Fibroblast of lung (primary cell): ENCODE measurements around the gene TUBGCP3. TPM values are rescaled to one million over a fixed set of nuclear protein-coding genes. Genes with fewer than 3 reads are reported as not detected.

Experiments
- DNase-seq, 2 donors: peaks; one replicate each; pipeline versions ENCODE4 v3.0.0 to v3.0.0-alpha.2; 2010; ENCODE audit warnings: low read depth in 2 of 2
- H2AFZ ChIP-seq: 2 replicates; pipeline ENCODE4 v1.5.1; 2012; ENCODE audit warnings: low read length, control low read depth, inconsistent platforms
- H3K27ac ChIP-seq: 2 replicates; pipeline ENCODE4 v1.5.1; 2011; ENCODE audit warnings: low read length, control low read depth; ENCODE audit not compliant: insufficient read depth
- H3K27me3 ChIP-seq: 2 replicates; pipeline ENCODE4 v1.5.1; 2011; ENCODE audit warnings: mild to moderate bottlenecking, low read length; ENCODE audit not compliant: control insufficient read depth, insufficient read depth
- H3K36me3 ChIP-seq: 2 replicates; pipeline ENCODE4 v1.5.1; 2011; ENCODE audit warnings: low read length; ENCODE audit not compliant: control insufficient read depth, insufficient read depth
- H3K4me1 ChIP-seq: 2 replicates; pipeline ENCODE4 v1.5.1; 2011; ENCODE audit warnings: low read length; ENCODE audit not compliant: control insufficient read depth, insufficient read depth; ENCODE audit errors: extremely low read depth
- H3K4me2 ChIP-seq: 2 replicates; pipeline ENCODE4 v1.5.1; 2011; ENCODE audit warnings: low read length, control low read depth; ENCODE audit not compliant: insufficient read depth; ENCODE audit errors: extremely low read depth
- H3K4me3 ChIP-seq, 4 experiments: fragments of 200-600 bp in 1 of 4; sonication (generic) in 1 of 4; replicated peaks in 1 of 4; 2 replicates each; pipeline ENCODE4 v1.5.1; 2011 to 2016; ENCODE audit warnings: low read length in 4 of 4, low read depth in 3 of 4, mild to moderate bottlenecking in 3 of 4, control low read depth in 2 of 4, inconsistent platforms in 1 of 4, mixed read lengths in 1 of 4; ENCODE audit not compliant: insufficient read depth in 1 of 4; ENCODE audit errors: control extremely low read depth in 1 of 4
- H3K79me2 ChIP-seq: 2 replicates; pipeline ENCODE4 v1.5.1; 2012; ENCODE audit warnings: mild to moderate bottlenecking, low read length, inconsistent platforms; ENCODE audit not compliant: control insufficient read depth, insufficient read depth
- H3K9ac ChIP-seq: 2 replicates; pipeline ENCODE4 v1.5.1; 2011; ENCODE audit warnings: mild to moderate bottlenecking, low read length, control low read depth; ENCODE audit not compliant: insufficient read depth
- H3K9me3 ChIP-seq: 2 replicates; pipeline ENCODE4 v1.5.1; 2012; ENCODE audit warnings: low read depth, low read length; ENCODE audit not compliant: control insufficient read depth, insufficient read depth
- H4K20me1 ChIP-seq: 2 replicates; pipeline ENCODE4 v1.5.1; 2011; ENCODE audit warnings: low read length; ENCODE audit not compliant: control insufficient read depth, insufficient read depth; ENCODE audit errors: extremely low read depth
- EZH2 ChIP-seq: IDR thresholded peaks from 2 replicates; pipeline ENCODE4 v1.5.1; 2012; ENCODE audit warnings: low read length, control low read depth, mild to moderate bottlenecking; ENCODE audit errors: missing control alignments
- polyA plus RNA-seq, 2 donors: library from polyadenylated mRNA; depleted of rRNA in 1 of 2; stranded (reverse) in 1 of 2; unstranded in 1 of 2; fragments of >200 nt; gene quantifications; 2 replicates each; pipeline ENCODE4 v1.2.1, GENCODE V29; 2011 to 2012; ENCODE audit warnings: missing spikeins in 1 of 2
- total RNA-seq: library from RNA; depleted of rRNA; stranded (reverse); fragments of >200 nt; gene quantifications from 2 replicates; pipeline ENCODE4 v1.2.1, GENCODE V29; 2014
- TF ChIP-seq, protein P1 (sequence below), 2 donors: IDR thresholded peaks in 1 of 2; conservative IDR thresholded peaks in 1 of 2; 1 replicate in 1 of 2; 2 replicates in 1 of 2; pipeline ENCODE4 v1.5.1; 2011 to 2012; ENCODE audit warnings: low read length in 2 of 2, control low read depth in 1 of 2, inconsistent platforms in 1 of 2, low read depth in 1 of 2, mild to moderate bottlenecking in 1 of 2

Gene TUBGCP3
- total and polyA plus RNA-seq, 2 donors (not counting 1 experiment from before 2014, with no cell fraction given), result 14.5 to 17.2 TPM

GRCh38 chr13:112562786-112563383 is 25.1 kb downstream of the TUBGCP3 start:
- no peaks in the 10 kb centered on the region for H4K20me1 ChIP-seq
- no peak overlapping the region for H3K4me2 ChIP-seq
- no peak for DNase-seq
- H3K4me1 ChIP-seq, result peaks cover 6% of the 10 kb centered on the region
- H3K9me3 ChIP-seq, result no peaks in the 10 kb centered on the region
- no peak overlapping the region for H3K9ac ChIP-seq
- no peak overlapping the region for H3K27ac ChIP-seq
- H3K79me2 ChIP-seq, result peaks cover 25% of the 10 kb centered on the region
- H3K36me3 ChIP-seq, result peaks cover 6% of the 10 kb centered on the region
- TF ChIP-seq, protein P1, sequence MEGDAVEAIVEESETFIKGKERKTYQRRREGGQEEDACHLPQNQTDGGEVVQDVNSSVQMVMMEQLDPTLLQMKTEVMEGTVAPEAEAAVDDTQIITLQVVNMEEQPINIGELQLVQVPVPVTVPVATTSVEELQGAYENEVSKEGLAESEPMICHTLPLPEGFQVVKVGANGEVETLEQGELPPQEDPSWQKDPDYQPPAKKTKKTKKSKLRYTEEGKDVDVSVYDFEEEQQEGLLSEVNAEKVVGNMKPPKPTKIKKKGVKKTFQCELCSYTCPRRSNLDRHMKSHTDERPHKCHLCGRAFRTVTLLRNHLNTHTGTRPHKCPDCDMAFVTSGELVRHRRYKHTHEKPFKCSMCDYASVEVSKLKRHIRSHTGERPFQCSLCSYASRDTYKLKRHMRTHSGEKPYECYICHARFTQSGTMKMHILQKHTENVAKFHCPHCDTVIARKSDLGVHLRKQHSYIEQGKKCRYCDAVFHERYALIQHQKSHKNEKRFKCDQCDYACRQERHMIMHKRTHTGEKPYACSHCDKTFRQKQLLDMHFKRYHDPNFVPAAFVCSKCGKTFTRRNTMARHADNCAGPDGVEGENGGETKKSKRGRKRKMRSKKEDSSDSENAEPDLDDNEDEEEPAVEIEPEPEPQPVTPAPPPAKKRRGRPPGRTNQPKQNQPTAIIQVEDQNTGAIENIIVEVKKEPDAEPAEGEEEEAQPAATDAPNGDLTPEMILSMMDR (conservative IDR thresholded peaks at IDR 0.05 in 1 of 2, IDR thresholded peaks at IDR 0.05 in 1 of 2; ENCODE audit: low read depth in 1 of 2, low read length in 2 of 2), result no peak
- TF ChIP-seq EZH2, result no peak
- no peaks in the 10 kb centered on the region for H3K27me3 ChIP-seq
- H2AFZ ChIP-seq, result no peak overlapping the region
- no peak overlapping the region for H3K4me3 ChIP-seq

- TF ChIP-seq, protein P1 (conservative IDR thresholded peaks at IDR 0.05 in 1 of 2, IDR thresholded peaks at IDR 0.05 in 1 of 2; ENCODE audit: low read depth in 1 of 2, low read length in 2 of 2), result no peak
- no peak for TF ChIP-seq EZH2
- peaks cover 7% of the 10 kb centered on the region for H3K36me3 ChIP-seq
- no peaks in the 10 kb centered on the region for H3K9me3 ChIP-seq
- no peak overlapping the region for H3K9ac ChIP-seq
- peaks cover 3% of the 10 kb centered on the region for H3K4me1 ChIP-seq
- no peak overlapping the region for H3K4me3 ChIP-seq
- no peaks in the 10 kb centered on the region for H3K27me3 ChIP-seq
- no peak overlapping the region for H2AFZ ChIP-seq
- DNase-seq, result no peak
- no peaks in the 10 kb centered on the region for H4K20me1 ChIP-seq
- no peak overlapping the region for H3K4me2 ChIP-seq
- H3K27ac ChIP-seq, result no peak overlapping the region
- H3K79me2 ChIP-seq, result peaks cover 23% of the 10 kb centered on the region
Observed at GRCh38 chr13:112562254-112562653, 25.7 kb downstream of the TUBGCP3 start.

GRCh38 chr13:112561478-112561877 is 26.5 kb downstream of the TUBGCP3 start:
- no peak for DNase-seq
- Histone ChIP-seq H3K27ac (no peak overlapping the region), H3K36me3 (peaks cover 7% of the 10 kb centered on the region), H3K4me1 (no peaks in the 10 kb centered on the region), H2AFZ (no peak overlapping the region), H4K20me1 (no peaks in the 10 kb centered on the region), H3K27me3 (no peaks in the 10 kb centered on the region), H3K9me3 (no peaks in the 10 kb centered on the region), H3K79me2 (peaks cover 23% of the 10 kb centered on the region), H3K9ac (no peak overlapping the region), H3K4me2 (no peak overlapping the region), H3K4me3 (no peak overlapping the region)
- no peak for TF ChIP-seq EZH2
- TF ChIP-seq, protein P1 (conservative IDR thresholded peaks at IDR 0.05 in 1 of 2, IDR thresholded peaks at IDR 0.05 in 1 of 2; ENCODE audit: low read depth in 1 of 2, low read length in 2 of 2), result no peak
